RPMI7951 (cell line): Measurements from ENCODE around the gene PRICKLE2. TPM values are rescaled to one million over a fixed set of nuclear protein-coding genes. Genes with fewer than 3 reads are reported as not detected.

ENCODE experiments used
- DNase-seq: peaks from one replicate; pipeline ENCODE4 v3.0.0-alpha.2; 2012; ENCODE audit warnings: low read depth
- total RNA-seq: library from RNA; depleted of rRNA; stranded (reverse); fragments of >200 nt; shearing (Covaris generic); gene quantifications from 2 replicates; pipeline ENCODE4 v1.2.3, GENCODE V29; 2014; rRNA removed

The PRICKLE2 gene
- total RNA-seq, 1 experiment from 2014 or later = 15.0 TPM

DNA sequence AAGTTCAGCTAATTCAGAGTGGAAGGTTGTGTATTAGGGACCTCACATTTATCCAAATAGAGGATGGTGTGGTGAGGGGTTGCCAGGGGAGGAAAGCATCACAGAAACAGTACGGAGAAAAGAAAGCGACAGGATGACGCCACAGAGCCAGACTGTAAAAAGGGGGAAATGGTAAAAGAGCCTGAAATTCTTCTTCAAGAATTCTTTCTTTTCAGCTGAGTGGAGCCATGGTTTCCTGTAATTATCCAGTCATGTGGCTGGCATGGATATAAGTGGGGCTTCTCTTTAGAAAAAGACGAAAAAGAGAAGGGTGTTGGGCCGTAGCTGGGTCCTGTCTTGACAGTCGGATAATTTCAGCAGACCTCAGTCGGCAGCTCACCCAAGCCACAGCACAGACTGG is 177.5 kb downstream of the PRICKLE2 start:
- DNase-seq = no peak

DNA sequence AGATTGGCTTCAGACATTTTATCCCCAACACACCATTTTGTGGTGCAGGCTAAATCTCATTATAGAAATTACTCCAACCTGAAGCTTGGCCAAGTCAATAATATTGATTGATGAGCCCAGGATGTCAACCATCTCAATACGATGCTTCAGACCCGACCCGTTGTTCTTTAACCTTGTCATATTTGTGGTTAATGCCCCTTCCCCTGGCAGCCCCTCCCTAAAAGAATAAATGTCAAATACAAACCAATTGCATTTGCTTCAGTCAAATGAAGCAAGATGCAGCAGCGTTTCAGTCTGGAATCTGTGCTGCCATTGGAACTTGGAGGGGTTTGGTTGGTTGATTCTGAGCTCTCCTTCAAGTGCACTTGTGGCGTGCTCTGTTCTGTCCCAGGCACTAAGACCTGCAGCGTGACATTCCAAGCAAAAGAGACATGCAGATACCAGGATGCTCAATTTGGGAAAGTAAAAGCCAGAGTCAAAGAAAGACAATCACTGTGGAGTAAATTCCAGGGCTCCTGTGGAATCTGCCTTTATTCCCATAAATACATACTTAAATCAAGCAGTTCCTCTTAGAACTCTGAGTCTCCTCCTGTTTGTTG is 178.2 kb downstream of the PRICKLE2 start:
- DNase-seq = no peak

DNA sequence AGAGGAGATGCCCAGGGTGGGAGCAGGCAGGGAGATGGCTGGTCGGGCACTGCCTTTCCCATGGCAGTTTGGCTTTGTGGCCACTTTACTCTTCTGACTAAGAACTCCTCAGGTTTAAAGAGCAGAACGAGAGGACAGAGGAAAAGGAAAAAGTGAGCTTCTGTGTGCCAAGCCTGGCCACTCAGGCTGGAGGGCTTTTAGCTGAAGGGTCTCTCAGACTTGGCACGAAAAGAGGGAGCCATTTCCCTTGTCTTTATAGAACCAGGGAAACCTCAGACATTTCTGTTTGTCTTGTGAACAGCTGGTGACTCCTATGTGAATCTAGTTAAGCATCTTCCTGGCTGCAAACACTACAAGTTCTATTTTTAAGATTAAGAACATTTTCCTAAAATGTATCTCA is 178.7 kb downstream of the PRICKLE2 start:
- no peak for DNase-seq

DNA sequence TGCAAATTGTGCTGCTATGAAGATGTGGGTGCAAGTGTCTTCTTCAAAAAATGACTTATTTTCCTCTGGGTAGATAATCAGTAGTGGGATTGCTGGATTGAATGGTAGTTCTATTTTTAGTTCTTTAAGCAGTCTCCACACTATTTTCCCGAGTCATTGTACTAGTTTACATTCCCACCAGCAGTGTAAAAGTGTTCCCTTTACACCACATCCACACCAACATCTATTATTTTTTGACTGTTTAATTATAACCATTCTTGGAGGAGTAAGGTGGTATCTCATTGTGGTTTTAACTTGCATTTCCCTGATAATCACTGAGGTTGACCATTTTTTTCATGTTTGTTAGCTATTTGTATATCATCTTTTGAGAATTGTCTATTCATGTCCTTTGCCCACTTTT is 182.3 kb downstream of the PRICKLE2 start:
- DNase-seq = no peak

Other genes starting within 250 kb of the PRICKLE2 start
- gene PSMD6, start 202.0 kb downstream of the PRICKLE2 start, total RNA-seq = 174 and 175 TPM in 2 replicates